K562 (cell line): Measurements from ENCODE around the gene SFRP5. TPM values are rescaled to one million over a fixed set of nuclear protein-coding genes. Genes with fewer than 3 reads are reported as not detected.

ENCODE experiments used
- ATAC-seq: fragments of 200-7000 bp; cut with Tn5 transposase; 3 replicates; pipeline ENCODE4 v1.9.1; 2020; ENCODE audit warnings: moderate library complexity
- BruUV-seq: library from RNA; stranded (reverse); fragments of 400-500 nt; replicated peaks from 2 replicates; lab custom pipeline; 2021; lab: Mats Ljungman, UMichigan
- CTCF ChIA-PET: fragments of 300-600 bp; formaldehyde crosslinking; extraction: SDS; loops from one replicate; lab custom pipeline; 2021; ENCODE audit warnings: low intra/inter-chr PET ratio; lab: Yijun Ruan, JAX
- POLR2A ChIA-PET: fragments of 300-600, 350-650 bp; sonication (Branson Sonifier 250); formaldehyde crosslinking; extraction: SDS; loops from one replicate; lab custom pipeline; 2021; ENCODE audit warnings: antibody characterized with exemption, inconsistent platforms; lab: Yijun Ruan, JAX
- DNase-seq, 4 experiments: peaks; one replicate each; pipeline versions ENCODE4 v3.0.0 to v3.0.0-alpha.2; 2011 to 2018; ENCODE audit warnings: low spot score in 3 of 4, mixed read lengths in 3 of 4; ENCODE audit errors: extremely low read depth in 1 of 4
- FAIRE-seq: peaks from 2 replicates; lab custom pipeline; 2011; peaks lifted over from hg19 to GRCh38; lab: Jason Lieb, UNC
- H2AFZ ChIP-seq: 2 replicates; pipeline ENCODE4 v1.6.0; 2011; ENCODE audit warnings: low read depth, low read length, control low read depth, inconsistent platforms
- H3K27ac ChIP-seq: fragments of 200-600 bp; 3 replicates; pipeline ENCODE4 v1.8.0; 2011; ENCODE audit warnings: low read depth, mild to moderate bottlenecking, control low read depth, inconsistent platforms, low read length, moderate library complexity, mixed read lengths; ENCODE audit errors: extremely low read depth
- H3K27me3 ChIP-seq, 2 experiments: fragments of 300-600 bp in 1 of 2; 2 replicates in 1 of 2; 3 replicates in 1 of 2; pipeline versions ENCODE4 v1.6.0 to v1.8.0; 2011; ENCODE audit warnings: inconsistent platforms in 2 of 2, low read length in 2 of 2, mild to moderate bottlenecking in 1 of 2, mixed read lengths in 1 of 2, moderate library complexity in 1 of 2; ENCODE audit not compliant: control insufficient read depth in 2 of 2, insufficient read depth in 2 of 2
- H3K36me3 ChIP-seq: fragments of 300-600 bp; 3 replicates; pipeline ENCODE4 v1.8.0; 2011; ENCODE audit warnings: mild to moderate bottlenecking, low read length, inconsistent platforms; ENCODE audit not compliant: control insufficient read depth, insufficient read depth
- H3K4me1 ChIP-seq, 2 experiments: fragments of 200-600 bp in 1 of 2; replicated peaks in 1 of 2; 2 replicates in 1 of 2; 3 replicates in 1 of 2; pipeline versions ENCODE4 v1.5.1 to v1.8.0; 2011; ENCODE audit warnings: inconsistent platforms in 2 of 2, low read length in 2 of 2, mild to moderate bottlenecking in 1 of 2, mixed read lengths in 1 of 2, moderate library complexity in 1 of 2; ENCODE audit not compliant: control insufficient read depth in 2 of 2, insufficient read depth in 2 of 2
- H3K4me2 ChIP-seq: 2 replicates; pipeline ENCODE4 v1.6.1; 2011; ENCODE audit warnings: low read length, control low read depth, inconsistent platforms, mixed read lengths; ENCODE audit not compliant: insufficient read depth
- H3K4me3 ChIP-seq: fragments of 200-600 bp; sonication (generic), shearing (Covaris generic); 2 replicates; pipeline ENCODE4 v1.5.1; 2016; ENCODE audit warnings: control low read depth, inconsistent platforms
- H3K79me2 ChIP-seq: fragments of 200-600 bp; 3 replicates; pipeline ENCODE4 v1.8.0; 2011; ENCODE audit warnings: low read length, inconsistent platforms; ENCODE audit not compliant: control insufficient read depth, insufficient read depth
- H3K9ac ChIP-seq, 2 experiments: 2 replicates each; pipeline versions ENCODE4 v1.6.0 to v1.6.1; 2011; ENCODE audit warnings: low read depth in 2 of 2, low read length in 2 of 2, control low read depth in 1 of 2, inconsistent platforms in 1 of 2, mild to moderate bottlenecking in 1 of 2, mixed read lengths in 1 of 2; ENCODE audit not compliant: insufficient read depth in 1 of 2
- H3K9me1 ChIP-seq: one replicate; pipeline ENCODE4 v1.6.0; 2011; ENCODE audit warnings: inconsistent platforms, mild to moderate bottlenecking, low read length, moderate library complexity; ENCODE audit not compliant: control insufficient read depth, insufficient read depth
- H3K9me3 ChIP-seq: replicated peaks from 2 replicates; pipeline ENCODE4 v1.5.1; 2011; ENCODE audit warnings: low read depth, low read length, inconsistent platforms; ENCODE audit not compliant: control insufficient read depth, insufficient read depth
- H4K20me1 ChIP-seq: replicated peaks from 2 replicates; pipeline ENCODE4 v1.6.1; 2011; ENCODE audit warnings: low read length, inconsistent platforms, mixed read lengths; ENCODE audit not compliant: control insufficient read depth, insufficient read depth
- FOSL1 ChIP-seq: fragments of 200-800 bp; sonication (Bioruptor generic); conservative IDR thresholded peaks from 2 replicates; pipeline ENCODE4 v1.6.1; 2016; ENCODE audit warnings: missing genetic modification characterization, missing compliant biosample characterization
- FOXK2 ChIP-seq, 2 experiments: fragments of 450-650 bp; IDR thresholded peaks in 1 of 2; conservative IDR thresholded peaks in 1 of 2; 2 replicates each; pipeline ENCODE4 v1.6.1; 2016; ENCODE audit warnings: low read depth in 2 of 2, mild to moderate bottlenecking in 1 of 2
- KLF16 ChIP-seq: IDR thresholded peaks from 2 replicates; pipeline ENCODE4 v1.6.1; 2016; ENCODE audit warnings: antibody characterized with exemption
- SMARCA4 ChIP-seq: fragments of 450-650 bp; IDR thresholded peaks from 2 replicates; pipeline ENCODE4 v1.6.1; 2016
- ZBTB7A ChIP-seq: IDR thresholded peaks from 2 replicates; pipeline ENCODE4 v1.6.1; 2011; ENCODE audit warnings: low read depth, mild to moderate bottlenecking, low read length, moderate library complexity, borderline replicate concordance; ENCODE audit not compliant: control insufficient read depth
- WGBS: fragments of 100-300 bp; shearing (Covaris generic); methylation state at CpG from one replicate; pipeline ENCODE4 v1.1.6; 2016; ENCODE audit warnings: low coverage, mixed read lengths; ENCODE audit not compliant: insufficient coverage; ENCODE audit errors: missing lambda C conversion rate; 5-methylcytosine and 5-hydroxymethylcytosine counted together
- in situ Hi-C: fragments of 300-500 bp; cut with MboI; formaldehyde crosslinking; loops from 4 replicates; pipeline ENCODE4 v1.15.0; 2018; ENCODE audit warnings: inconsistent platforms, mixed read lengths
- intact Hi-C: fragments of 100-400 bp; cut with micrococcal nuclease; formaldehyde crosslinking; loops from 2 replicates; pipeline ENCODE4 v1.14.2; 2022
- polyA plus RNA-seq, 8 experiments: library from polyadenylated mRNA; depleted of rRNA in 4 of 8; stranded (reverse) in 5 of 8; unstranded in 3 of 8; fragments of >200 nt; fragmentation: Nextera tagmentation in 2 of 8; fragmentation: Illumina TruSeq in 1 of 8; extraction: Ambion mirVana in 2 of 8; extraction: Trizol in 1 of 8; gene quantifications; 2 replicates each; pipeline versions ENCODE4 v1.2.1 to v1.2.3, GENCODE V29; 2011 to 2014; ENCODE audit warnings: inconsistent platforms in 1 of 8, missing spikeins in 1 of 8
- total RNA-seq, 7 experiments: library from RNA; depleted of rRNA in 6 of 7; stranded (reverse); fragments of >200 nt in 6 of 7; fragmentation: Illumina TruSeq in 2 of 7; extraction: Trizol in 2 of 7; gene quantifications; 2 replicates each; pipeline versions ENCODE4 v1.2.1 to v1.2.3, GENCODE V29; 2011 to 2021; ENCODE audit warnings: low replicate concordance in 1 of 7
- TF ChIP-seq, protein P1 (sequence below): fragments of 250-450 bp; sonication (Bioruptor Pico); IDR thresholded peaks from 2 replicates; pipeline ENCODE4 v1.4.0; 2020; ENCODE audit warnings: borderline replicate concordance
- TF ChIP-seq, protein P2 (sequence below): fragments of 250-450 bp; sonication (Bioruptor Pico); IDR thresholded peaks from 2 replicates; pipeline ENCODE4 v1.4.0; 2020
- TF ChIP-seq, protein P3 (sequence below): sonication (generic); formaldehyde crosslinking; IDR thresholded peaks from 2 replicates; pipeline ENCODE4 v1.9.0; 2022; ENCODE audit warnings: mild to moderate bottlenecking, missing genetic modification reagents
- TF ChIP-seq, protein P4 (sequence below): sonication (generic); formaldehyde crosslinking; IDR thresholded peaks from 2 replicates; pipeline ENCODE4 v1.8.0; 2022; ENCODE audit warnings: missing genetic modification reagents, mild to moderate bottlenecking, borderline replicate concordance
- TF ChIP-seq, protein P5 (sequence below), 2 experiments: fragments of 450-650 bp; IDR thresholded peaks; 2 replicates each; pipeline ENCODE4 v1.6.1; 2018; ENCODE audit warnings: mild to moderate bottlenecking in 2 of 2, low read depth in 1 of 2; ENCODE audit not compliant: partially characterized antibody in 2 of 2

The SFRP5 gene
- total and polyA plus RNA-seq, 9 of the 15 experiments (the other 6 are each of a cell fraction or from before 2014, with no cell fraction given), result 0.07 to 0.29 (median 0.13) TPM; not detected in 3

DNA sequence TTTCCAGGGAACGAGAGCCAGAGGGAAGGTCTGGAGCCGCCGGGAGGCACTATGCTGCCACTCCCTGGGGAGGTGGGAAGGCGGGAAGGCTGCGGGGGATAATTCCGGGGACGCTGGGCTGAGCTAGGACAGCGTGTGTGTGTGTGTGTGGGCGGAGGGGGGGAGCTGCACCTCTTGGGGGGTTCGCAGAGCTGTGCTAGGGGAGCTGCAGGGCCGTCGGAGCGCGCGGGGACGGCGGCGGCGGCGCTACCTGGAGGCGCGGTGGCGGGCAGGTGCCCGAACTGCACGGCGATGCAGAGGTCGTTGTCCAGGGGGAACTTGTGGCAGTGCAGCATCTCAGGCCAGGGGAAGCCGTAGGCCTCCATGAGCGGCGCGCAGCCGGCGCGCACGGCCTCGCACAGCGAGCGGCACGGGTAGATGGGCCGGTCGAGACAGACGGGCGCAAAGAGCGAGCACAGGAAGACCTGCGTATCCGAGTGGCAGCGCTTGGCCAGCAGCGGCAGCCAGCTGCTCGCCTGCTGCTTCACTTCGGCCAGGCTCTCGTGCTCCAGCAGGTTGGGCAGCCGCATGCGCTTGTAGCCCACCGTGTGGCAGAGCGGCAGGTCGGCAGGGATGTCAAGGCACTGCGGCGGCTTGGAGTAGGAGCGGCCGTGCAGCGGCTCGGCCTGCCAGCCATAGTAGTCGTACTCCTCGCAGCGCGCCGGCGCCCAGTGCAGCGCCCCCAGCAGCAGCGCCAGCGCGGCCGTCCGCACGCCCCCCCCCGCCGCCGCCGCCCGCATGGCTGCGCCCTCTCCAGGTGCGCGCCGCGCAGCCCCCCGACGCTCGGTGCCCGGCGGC is 526 bp downstream of the SFRP5 start (continued):
- peak; percentile 9; the same call in 1 of the 2 replicates for TF ChIP-seq ZBTB7A

DNA sequence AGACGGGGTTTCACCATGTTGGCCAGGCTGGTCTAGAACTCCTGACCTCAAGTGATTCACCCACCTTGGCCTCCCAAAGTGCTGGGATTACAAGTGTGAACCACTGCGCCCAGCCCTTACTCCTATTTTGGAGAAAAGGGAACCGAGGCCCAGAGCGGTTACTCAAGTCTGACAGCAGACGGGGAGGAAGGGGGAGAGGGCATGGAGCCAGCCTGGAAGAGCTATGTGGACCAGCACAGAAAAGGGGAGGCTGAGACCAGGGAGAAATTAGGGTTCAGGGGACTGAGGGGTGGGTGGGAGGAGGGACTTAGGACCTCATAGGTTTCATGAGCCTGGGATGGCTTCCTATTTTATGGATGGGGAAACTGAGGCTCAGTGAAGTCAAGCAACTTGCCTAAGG is 1.5 kb downstream of the SFRP5 start:
- Histone ChIP-seq H3K79me2 (no peaks in the 10 kb centered on the region), H3K4me3 (no peak overlapping the region), H4K20me1 (no peaks in the 10 kb centered on the region; the same call in 1 of the 2 replicates), H3K9ac (no peak overlapping the region), H3K27me3 (peaks cover 0 to 5% of the 10 kb centered on the region in 2 experiments; a peak in 1 of 5 replicates), H3K36me3 (no peaks in the 10 kb centered on the region), H3K27ac (no peak overlapping the region), H2AFZ (no peak overlapping the region), H3K9me1 (no peaks in the 10 kb centered on the region), H3K9me3 (no peaks in the 10 kb centered on the region), H3K4me2 (no peak overlapping the region), H3K4me1 (peaks cover 7 to 27% of the 10 kb centered on the region in 2 experiments; a peak in 4 of 5 replicates)
- no peak for ATAC-seq
- in situ Hi-C loops, result loop anchor here (25.0 kb wide), 1 partner anchor 92 kb away; no protein-coding TSS in a partner anchor
- no TSS peak for BruUV-seq
- intact Hi-C loops, result no loop called here
- 80% methylated on average over 1 of the region's 5 CpGs for WGBS
- DNase-seq, result no peak
- ChIA-PET CTCF (no interaction called here), POLR2A (no interaction called here)
- FAIRE-seq, result no peak
- TF ChIP-seq, protein P1, sequence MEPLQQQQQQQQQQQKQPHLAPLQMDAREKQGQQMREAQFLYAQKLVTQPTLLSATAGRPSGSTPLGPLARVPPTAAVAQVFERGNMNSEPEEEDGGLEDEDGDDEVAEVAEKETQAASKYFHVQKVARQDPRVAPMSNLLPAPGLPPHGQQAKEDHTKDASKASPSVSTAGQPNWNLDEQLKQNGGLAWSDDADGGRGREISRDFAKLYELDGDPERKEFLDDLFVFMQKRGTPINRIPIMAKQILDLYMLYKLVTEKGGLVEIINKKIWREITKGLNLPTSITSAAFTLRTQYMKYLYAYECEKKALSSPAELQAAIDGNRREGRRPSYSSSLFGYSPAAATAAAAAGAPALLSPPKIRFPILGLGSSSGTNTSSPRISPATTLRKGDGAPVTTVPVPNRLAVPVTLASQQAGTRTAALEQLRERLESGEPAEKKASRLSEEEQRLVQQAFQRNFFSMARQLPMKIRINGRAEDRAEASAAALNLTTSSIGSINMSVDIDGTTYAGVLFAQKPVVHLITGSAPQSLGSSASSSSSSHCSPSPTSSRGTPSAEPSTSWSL, result no peak
- TF ChIP-seq, protein P2, sequence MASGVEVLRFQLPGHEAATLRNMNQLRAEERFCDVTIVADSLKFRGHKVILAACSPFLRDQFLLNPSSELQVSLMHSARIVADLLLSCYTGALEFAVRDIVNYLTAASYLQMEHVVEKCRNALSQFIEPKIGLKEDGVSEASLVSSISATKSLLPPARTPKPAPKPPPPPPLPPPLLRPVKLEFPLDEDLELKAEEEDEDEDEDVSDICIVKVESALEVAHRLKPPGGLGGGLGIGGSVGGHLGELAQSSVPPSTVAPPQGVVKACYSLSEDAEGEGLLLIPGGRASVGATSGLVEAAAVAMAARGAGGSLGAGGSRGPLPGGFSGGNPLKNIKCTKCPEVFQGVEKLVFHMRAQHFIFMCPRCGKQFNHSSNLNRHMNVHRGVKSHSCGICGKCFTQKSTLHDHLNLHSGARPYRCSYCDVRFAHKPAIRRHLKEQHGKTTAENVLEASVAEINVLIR (CRISPR knock-in tag), result no peak
- TF ChIP-seq, protein P3, sequence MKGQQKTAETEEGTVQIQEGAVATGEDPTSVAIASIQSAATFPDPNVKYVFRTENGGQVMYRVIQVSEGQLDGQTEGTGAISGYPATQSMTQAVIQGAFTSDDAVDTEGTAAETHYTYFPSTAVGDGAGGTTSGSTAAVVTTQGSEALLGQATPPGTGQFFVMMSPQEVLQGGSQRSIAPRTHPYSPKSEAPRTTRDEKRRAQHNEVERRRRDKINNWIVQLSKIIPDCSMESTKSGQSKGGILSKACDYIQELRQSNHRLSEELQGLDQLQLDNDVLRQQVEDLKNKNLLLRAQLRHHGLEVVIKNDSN, result no peak
- TF ChIP-seq, protein P4, sequence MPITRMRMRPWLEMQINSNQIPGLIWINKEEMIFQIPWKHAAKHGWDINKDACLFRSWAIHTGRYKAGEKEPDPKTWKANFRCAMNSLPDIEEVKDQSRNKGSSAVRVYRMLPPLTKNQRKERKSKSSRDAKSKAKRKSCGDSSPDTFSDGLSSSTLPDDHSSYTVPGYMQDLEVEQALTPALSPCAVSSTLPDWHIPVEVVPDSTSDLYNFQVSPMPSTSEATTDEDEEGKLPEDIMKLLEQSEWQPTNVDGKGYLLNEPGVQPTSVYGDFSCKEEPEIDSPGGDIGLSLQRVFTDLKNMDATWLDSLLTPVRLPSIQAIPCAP (CRISPR knock-in tag), result no peak
- TF ChIP-seq, protein P5, sequence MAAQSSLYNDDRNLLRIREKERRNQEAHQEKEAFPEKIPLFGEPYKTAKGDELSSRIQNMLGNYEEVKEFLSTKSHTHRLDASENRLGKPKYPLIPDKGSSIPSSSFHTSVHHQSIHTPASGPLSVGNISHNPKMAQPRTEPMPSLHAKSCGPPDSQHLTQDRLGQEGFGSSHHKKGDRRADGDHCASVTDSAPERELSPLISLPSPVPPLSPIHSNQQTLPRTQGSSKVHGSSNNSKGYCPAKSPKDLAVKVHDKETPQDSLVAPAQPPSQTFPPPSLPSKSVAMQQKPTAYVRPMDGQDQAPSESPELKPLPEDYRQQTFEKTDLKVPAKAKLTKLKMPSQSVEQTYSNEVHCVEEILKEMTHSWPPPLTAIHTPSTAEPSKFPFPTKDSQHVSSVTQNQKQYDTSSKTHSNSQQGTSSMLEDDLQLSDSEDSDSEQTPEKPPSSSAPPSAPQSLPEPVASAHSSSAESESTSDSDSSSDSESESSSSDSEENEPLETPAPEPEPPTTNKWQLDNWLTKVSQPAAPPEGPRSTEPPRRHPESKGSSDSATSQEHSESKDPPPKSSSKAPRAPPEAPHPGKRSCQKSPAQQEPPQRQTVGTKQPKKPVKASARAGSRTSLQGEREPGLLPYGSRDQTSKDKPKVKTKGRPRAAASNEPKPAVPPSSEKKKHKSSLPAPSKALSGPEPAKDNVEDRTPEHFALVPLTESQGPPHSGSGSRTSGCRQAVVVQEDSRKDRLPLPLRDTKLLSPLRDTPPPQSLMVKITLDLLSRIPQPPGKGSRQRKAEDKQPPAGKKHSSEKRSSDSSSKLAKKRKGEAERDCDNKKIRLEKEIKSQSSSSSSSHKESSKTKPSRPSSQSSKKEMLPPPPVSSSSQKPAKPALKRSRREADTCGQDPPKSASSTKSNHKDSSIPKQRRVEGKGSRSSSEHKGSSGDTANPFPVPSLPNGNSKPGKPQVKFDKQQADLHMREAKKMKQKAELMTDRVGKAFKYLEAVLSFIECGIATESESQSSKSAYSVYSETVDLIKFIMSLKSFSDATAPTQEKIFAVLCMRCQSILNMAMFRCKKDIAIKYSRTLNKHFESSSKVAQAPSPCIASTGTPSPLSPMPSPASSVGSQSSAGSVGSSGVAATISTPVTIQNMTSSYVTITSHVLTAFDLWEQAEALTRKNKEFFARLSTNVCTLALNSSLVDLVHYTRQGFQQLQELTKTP (IDR thresholded peaks at IDR 0.05; ENCODE audit: low read depth in 1 of 2, partially characterized antibody in 2 of 2), result no peak
- TF ChIP-seq SMARCA4, result no peak
- no peak for TF ChIP-seq FOSL1 (tag)
- TF ChIP-seq FOXK2 (conservative IDR thresholded peaks at IDR 0.05 in 1 of 2, IDR thresholded peaks at IDR 0.05 in 1 of 2; ENCODE audit: low read depth in 2 of 2), result no peak
- TF ChIP-seq KLF16, result no peak
